ENCODE results near the gene PAPSS2. TPM values are rescaled to one million over a fixed set of nuclear protein-coding genes. Genes with fewer than 3 reads are reported as not detected.

Gene PAPSS2
- total and polyA plus RNA-seq, 2 experiments from 2014 or later, result 13.2 to 19.6 TPM

DNA sequence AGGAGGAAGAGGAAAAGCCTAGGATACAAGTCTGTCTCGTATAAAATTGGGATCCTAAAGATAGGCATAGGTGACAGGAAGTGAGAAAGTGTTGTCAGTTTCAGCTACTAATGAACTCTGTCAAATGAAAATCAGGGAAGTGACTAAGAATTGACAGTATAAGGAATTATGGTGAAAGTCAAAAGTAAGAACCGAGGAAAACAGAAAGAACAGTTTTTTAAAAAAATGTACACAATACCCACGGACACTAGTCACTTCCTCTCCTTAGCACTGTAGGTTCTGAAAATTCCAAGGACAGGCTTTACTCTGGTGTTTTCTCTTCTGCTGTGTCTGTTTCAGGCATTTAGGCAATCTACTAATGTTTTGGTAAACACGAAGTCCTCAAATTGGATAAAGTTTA is 116.1 kb downstream of the PAPSS2 start (continued):
- TF ChIP-seq, protein P1, sequence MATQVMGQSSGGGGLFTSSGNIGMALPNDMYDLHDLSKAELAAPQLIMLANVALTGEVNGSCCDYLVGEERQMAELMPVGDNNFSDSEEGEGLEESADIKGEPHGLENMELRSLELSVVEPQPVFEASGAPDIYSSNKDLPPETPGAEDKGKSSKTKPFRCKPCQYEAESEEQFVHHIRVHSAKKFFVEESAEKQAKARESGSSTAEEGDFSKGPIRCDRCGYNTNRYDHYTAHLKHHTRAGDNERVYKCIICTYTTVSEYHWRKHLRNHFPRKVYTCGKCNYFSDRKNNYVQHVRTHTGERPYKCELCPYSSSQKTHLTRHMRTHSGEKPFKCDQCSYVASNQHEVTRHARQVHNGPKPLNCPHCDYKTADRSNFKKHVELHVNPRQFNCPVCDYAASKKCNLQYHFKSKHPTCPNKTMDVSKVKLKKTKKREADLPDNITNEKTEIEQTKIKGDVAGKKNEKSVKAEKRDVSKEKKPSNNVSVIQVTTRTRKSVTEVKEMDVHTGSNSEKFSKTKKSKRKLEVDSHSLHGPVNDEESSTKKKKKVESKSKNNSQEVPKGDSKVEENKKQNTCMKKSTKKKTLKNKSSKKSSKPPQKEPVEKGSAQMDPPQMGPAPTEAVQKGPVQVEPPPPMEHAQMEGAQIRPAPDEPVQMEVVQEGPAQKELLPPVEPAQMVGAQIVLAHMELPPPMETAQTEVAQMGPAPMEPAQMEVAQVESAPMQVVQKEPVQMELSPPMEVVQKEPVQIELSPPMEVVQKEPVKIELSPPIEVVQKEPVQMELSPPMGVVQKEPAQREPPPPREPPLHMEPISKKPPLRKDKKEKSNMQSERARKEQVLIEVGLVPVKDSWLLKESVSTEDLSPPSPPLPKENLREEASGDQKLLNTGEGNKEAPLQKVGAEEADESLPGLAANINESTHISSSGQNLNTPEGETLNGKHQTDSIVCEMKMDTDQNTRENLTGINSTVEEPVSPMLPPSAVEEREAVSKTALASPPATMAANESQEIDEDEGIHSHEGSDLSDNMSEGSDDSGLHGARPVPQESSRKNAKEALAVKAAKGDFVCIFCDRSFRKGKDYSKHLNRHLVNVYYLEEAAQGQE (IDR thresholded peaks at IDR 0.05; ENCODE audit: unreplicated experiment), result no peak
- TF ChIP-seq EZH2 (IDR thresholded peaks at IDR 0.05; ENCODE audit: low read depth, unreplicated experiment) (no peak), JUNB (IDR thresholded peaks at IDR 0.05; ENCODE audit: unreplicated experiment) (no peak), ZNF114 (CRISPR knock-in tag; IDR thresholded peaks at IDR 0.05) (no peak), POLR2AphosphoS5 (IDR thresholded peaks at IDR 0.05; ENCODE audit: low read depth) (no peak), NANOG (IDR thresholded peaks at IDR 0.05; ENCODE audit: borderline replicate concordance) (no peak), STAT1 (IDR thresholded peaks at IDR 0.05; ENCODE audit: unreplicated experiment) (no peak), CREB1 (CRISPR knock-in tag; IDR thresholded peaks at IDR 0.05; ENCODE audit: low read depth) (no peak)

DNA sequence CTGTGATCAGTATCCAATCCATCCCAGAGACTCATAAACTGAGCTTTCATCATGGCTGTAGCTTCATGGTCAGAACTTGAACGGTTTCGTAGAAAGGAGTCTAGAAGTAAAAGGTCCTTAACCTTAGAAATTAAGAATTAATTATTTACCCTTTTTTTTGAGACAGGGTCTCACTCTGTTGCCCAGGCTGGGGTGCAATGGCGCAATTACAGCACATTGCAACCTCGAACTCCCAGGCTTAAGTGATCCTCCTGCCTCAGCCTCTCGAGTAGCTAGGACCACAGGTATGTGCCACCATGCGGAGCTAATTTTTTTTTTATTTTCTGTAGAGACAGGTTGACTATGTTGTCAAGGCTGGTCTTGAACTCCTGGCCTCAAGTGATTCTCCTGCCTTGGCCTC is 116.7 kb downstream of the PAPSS2 start:
- H3K4me1 Mint-ChIP-seq, result no peaks in the 10 kb centered on the region

More for the DNA sequence above, 116.7 kb downstream of the PAPSS2 start:
- Histone ChIP-seq H3K27ac (ENCODE audit: low read depth) (no peak overlapping the region), H3K36me3 (ENCODE audit: insufficient read depth) (no peaks in the 10 kb centered on the region; the same call in 1 of the 2 replicates), H3F3A (replicated peaks; ENCODE audit: low read depth) (no peaks in the 10 kb centered on the region), H3K79me2 (replicated peaks; ENCODE audit: insufficient read depth) (peaks cover 16% of the 10 kb centered on the region), H3K4me3 (no peak overlapping the region), H3K9me2 (ENCODE audit: insufficient read depth) (no peaks in the 10 kb centered on the region), H3K27me3 (ENCODE audit: insufficient read depth) (no peaks in the 10 kb centered on the region), H4K20me1 (replicated peaks; ENCODE audit: insufficient read depth) (no peaks in the 10 kb centered on the region), H3K4me2 (no peak overlapping the region), H2AFZ (no peak overlapping the region), H3K4me1 (ENCODE audit: insufficient read depth) (no peaks in the 10 kb centered on the region)
- Mint-ChIP-seq H3K4me3 (no peak overlapping the region), H3K27ac (no peak overlapping the region), H3K9me3 (no peaks in the 10 kb centered on the region), H3K27me3 (ENCODE audit: insufficient read depth, low read depth, poor library complexity) (no peaks in the 10 kb centered on the region), H3K36me3 (ENCODE audit: low read depth) (peaks cover 30% of the 10 kb centered on the region)
- DNase-seq (ENCODE audit: low spot score) (no peak), ATAC-seq (no peak)
- TF ChIP-seq ZNF114 (CRISPR knock-in tag; IDR thresholded peaks at IDR 0.05) (no peak), EZH2phosphoT487 (IDR thresholded peaks at IDR 0.05; ENCODE audit: unreplicated experiment) (no peak), POLR2AphosphoS5 (IDR thresholded peaks at IDR 0.05; ENCODE audit: low read depth) (no peak)
- TF ChIP-seq, protein P1 (IDR thresholded peaks at IDR 0.05; ENCODE audit: unreplicated experiment), result no peak
- TF ChIP-seq, protein P2, sequence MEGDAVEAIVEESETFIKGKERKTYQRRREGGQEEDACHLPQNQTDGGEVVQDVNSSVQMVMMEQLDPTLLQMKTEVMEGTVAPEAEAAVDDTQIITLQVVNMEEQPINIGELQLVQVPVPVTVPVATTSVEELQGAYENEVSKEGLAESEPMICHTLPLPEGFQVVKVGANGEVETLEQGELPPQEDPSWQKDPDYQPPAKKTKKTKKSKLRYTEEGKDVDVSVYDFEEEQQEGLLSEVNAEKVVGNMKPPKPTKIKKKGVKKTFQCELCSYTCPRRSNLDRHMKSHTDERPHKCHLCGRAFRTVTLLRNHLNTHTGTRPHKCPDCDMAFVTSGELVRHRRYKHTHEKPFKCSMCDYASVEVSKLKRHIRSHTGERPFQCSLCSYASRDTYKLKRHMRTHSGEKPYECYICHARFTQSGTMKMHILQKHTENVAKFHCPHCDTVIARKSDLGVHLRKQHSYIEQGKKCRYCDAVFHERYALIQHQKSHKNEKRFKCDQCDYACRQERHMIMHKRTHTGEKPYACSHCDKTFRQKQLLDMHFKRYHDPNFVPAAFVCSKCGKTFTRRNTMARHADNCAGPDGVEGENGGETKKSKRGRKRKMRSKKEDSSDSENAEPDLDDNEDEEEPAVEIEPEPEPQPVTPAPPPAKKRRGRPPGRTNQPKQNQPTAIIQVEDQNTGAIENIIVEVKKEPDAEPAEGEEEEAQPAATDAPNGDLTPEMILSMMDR (conservative IDR thresholded peaks at IDR 0.05; ENCODE audit: low read depth in 2 of 2), result no peak

All from GM23338 (cell line).